ENCODE results near the gene MICU2.

Gene MICU2

DNA sequence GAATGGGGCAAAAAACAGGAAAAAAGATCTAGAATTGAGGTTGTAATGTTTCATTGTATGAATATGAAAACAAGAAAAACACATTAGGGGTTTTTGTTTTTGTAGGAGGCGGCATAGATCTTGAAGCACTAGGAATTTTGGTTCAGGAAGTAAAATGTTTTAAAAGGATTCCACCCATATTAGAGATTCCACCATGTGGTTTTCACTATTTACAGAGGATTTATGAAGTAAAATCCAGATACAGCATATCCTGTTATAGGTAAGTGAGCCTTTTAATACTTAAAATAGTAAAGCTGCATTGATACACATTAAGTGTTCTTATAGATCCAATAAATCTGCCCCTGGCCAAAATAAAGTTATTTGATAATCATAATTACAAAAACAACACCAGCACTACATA is 61.4 kb downstream of the MICU2 start:
- no peak for DNase-seq

DNA sequence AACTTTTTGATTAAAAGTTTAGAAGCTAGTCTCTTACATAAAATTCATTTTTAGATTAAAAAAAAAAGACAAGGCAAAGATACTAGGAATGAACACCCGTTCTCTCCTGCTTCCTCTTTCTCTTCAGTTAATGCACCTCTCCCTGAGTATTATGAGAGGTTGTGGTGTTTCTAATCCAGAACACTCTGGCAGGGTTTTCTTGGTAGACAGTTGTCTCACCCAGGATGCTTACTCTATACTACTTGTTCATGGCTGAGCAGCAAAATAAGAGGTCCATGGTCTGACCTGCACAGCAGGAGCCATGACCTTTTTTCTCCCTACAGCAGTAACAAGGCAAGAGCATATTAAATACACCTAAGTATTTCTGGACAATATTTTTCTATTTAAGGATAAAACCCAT is 62.0 kb downstream of the MICU2 start:
- DNase-seq = no peak

DNA sequence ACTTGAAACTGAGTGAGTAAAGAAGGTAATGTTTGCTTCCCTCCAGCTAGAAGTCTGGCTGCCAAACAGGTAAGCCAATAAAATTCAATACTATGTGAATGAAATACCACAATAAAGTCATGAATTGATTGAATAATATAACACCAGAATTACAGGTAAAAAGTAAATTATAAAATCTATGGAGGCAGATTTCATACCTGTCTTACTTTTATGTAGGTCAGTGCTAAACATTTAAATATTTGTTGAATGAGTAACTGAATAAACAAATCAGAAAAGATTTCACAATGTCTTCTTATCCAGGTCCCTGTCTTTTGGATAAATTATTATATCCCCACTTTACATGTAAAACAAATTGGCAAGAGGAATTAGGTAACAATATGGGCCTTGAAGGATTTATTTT is 62.7 kb downstream of the MICU2 start:
- no peak for DNase-seq

DNA sequence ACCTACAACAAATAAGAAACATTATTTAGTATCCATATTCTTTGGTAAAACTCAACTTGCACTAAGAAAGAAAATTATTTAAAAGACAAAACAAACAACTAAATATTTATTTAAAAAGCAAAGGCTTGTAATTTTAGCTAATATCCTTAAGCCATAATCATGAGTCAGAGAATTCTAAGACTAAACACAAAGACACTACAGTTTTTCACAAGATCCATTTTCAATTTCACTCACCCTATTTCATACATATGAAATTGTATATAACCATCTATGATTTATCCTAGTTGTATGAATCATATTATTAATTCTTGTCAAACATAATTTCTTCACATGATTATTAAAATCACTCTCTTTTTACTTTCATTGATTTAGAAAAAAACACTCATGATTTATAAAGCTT is 64.3 kb downstream of the MICU2 start:
- DNase-seq = no peak

DNA sequence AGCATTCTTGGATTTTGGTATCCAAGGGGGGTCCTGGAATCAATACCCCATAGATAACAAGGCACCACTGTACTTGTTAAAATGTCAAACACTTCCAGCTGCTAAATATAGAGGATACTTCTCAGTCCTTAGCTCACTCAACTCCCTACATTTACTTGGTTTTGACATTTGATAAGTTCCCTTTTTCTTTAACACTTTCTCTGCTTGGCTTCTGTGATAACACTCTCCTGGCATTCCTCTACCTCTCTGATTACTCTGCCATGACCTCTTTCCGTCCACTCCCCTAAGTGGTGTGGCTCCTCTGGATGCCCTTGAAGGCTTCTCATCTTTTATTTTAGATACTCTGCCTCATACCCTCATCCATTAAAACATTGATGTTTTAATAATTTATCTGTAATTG is 65.2 kb downstream of the MICU2 start:
- DNase-seq = no peak

DNA sequence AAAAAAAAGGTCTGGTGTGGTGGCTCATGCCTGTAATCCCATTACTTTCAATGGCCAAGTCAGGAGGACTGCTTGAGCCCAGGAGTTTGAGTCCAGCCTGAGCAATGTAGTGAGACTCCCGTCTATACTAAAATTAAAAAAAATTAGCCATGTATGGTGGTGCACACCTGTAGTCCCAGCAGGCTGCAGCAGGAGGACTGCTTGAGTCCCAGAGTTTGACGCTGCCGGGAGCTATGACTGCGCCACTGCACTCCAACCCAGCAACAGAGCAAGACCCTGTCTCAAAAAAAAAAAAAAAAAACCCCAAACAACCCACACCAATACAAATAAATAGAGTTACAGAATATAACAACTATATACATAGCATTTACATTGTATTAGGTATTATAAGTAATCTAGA is 65.7 kb downstream of the MICU2 start:
- DNase-seq = no peak

DNA sequence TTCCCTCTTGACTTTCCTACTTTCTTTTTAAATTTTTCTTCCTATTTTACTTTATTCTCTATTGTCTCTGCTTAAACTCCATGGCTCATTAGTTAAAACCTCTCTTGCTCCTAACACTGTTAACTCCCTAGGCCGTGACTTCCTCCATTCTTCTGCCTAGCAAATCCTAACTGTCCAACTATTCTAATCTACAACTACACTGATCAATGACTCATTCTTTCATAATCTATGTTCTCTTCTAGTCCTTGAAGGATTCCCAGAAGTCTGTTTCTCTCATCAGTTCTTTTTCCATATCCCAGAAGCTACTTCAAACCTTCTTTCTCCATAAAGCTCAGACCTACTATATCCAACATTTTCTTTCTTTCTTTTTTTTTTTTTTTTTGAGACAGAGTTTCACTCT is 66.9 kb downstream of the MICU2 start:
- no peak for DNase-seq

DNA sequence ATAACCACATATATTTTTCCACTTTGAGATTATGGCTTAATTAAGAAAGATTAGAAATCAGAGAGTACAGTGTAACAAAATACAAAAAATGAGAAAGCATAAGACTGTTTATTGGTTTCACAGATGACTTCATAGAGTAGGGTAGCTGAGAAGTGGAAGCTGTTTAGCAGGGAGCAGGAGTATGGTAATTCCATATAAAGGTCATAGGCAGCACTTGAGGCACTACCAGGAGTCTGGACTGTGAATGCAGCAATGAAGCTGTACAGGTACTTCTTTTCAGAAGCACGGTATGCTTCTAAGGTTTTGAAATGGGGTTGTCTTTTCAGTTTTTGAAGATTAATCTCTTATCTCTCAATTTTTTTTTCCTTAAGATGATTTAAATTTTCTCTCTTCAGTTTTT is 69.2 kb downstream of the MICU2 start:
- DNase-seq = no peak

DNA sequence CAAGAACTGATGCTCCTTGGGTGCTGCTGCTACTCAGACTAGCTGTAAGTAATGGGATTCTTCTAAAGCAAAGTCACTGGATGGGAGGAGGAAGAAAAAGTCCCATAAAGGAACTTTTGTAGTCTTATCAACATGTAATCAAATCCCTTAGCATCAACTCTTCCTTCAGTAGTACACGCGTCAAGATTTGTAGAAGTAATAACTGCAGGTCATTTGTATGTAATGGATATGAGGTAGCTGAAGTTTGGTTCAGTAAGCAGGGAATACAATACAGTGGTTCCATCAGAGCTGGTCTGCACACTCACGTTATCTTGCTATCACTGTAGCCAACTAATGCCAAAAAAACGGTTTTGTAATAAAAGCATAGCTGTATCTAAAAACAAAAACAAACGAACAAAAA is 72.5 kb downstream of the MICU2 start:
- no peak for DNase-seq

DNA sequence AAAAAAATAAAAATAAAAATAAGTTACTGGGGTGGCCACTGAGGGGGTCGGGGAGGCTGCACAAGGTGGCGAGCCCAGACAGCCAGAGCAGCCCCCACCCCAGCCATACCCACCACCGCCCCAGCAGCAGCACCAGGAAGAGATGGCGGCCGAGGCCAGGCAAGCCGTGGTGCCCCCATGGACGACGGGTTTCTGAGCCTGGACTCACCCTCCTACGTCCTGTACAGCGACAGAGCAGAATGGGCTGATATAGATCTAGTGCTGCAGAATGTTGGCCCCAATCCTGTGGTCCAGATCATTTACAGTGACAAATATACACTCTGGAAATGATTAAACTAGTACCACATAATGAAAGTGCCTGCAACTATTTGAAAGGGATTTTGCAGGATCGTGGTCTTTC is 73.3 kb downstream of the MICU2 start:
- no peak for DNase-seq

DNA sequence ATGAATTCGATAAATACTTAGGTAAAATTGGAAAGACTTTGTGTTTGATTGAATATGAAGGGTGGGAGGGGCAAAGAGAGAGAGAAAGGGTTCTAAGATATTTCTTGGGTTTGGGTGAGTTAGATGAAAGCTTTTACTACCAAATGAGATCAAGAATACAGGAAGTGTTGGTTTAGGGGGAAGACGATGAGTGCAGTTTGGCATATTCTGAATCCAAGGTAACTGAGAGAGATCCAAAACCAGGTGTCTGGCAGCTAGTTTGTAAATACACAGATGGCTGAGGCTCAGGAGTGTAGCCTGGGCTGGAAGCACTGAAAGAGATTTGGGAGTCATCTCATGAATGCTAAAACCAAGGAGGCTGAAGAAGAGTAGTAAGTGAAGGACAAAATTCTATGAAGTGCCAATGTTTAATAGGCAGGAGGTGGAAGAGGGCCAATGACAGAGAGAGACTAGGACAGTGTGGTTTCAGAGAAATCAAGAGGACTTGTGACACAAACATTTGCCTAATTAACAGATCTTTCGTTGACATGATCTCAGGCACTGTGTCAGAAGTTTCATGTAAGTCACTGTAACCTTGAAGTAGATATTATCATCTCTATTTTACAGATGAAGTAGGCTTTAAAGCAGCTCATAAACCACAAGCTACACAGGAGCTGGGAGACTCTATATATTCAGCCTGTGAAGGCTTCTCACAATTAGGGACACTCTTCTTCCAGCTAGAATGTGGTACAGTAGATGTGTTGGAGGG is 74.7 kb downstream of the MICU2 start:
- DNase-seq = no peak

DNA sequence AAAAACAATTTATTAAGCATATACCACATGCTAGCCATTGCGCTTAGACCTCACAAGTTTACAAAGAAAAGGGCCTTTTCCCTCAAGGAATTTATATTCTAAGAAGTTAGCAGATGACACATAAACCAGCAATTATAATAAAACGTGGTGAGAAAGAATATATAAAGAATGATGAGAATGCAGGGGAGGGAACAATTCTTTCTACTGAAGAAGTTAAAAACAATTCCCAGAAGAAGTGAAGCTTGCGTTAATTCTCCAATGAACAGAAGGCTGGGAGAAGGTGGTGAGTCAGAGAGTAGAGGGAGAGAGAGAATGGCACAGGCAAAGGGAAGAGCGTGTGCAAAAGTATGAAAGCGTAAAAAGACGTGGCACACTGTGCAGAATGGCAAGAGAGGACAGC is 75.4 kb downstream of the MICU2 start:
- no peak for DNase-seq

DNA sequence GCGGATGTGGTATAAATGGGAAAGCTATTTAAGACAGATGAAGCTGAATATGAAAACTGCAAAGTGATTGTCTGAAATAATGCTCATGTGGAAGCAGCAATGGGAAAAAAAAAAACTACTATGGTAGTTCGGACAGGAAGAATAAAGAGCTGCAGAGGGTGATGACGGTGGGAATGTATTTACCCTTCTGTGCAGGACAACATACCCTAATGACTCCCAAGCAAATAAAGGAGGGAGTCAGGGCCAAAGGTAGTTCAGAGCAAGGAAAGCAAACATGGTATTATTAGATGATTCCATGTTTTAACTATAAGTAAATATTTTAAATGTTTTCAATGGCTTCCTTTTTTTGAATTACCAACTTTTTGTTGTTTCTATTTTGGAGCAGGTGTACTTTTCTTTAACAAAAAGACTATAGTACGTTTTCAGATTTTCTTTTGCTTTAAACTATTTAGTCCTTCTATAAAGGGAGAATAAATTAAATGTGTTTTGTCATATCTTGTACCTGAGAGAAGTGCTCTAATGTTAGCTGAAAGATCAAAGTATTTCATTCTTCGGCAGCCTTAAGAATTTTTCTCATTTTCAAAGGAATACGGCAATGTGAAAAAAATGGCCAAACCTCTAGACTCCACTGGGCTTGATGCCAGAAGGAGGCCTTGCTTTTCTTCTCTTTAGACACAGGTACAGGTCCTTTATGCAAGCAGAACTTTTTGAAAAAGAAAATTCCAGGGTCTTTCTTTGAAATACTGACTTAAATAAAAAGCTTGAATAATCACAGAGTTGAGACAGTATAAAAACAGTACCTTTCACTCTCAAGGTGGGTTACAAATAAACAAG is 77.0 kb downstream of the MICU2 start:
- no peak for DNase-seq

DNA sequence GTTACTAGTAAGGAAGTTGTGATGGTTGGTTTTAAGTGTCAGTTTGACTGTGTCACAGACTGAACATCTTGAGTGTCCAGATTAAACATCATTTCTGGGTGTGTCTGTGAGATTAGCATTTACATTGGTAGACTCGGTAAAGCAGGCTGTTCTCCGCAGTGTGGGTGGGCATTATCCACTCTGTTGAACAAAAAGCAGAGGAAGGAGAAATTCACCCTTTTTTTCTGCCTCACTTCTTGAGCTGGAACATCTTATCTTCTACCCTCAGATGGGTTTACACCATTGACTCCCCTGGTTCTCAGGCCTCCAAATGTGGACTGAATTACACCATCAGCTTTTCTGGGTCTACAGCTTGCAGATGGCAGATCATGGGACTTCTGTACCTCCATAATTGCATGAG is 81.1 kb downstream of the MICU2 start:
- no peak for DNase-seq

DNA sequence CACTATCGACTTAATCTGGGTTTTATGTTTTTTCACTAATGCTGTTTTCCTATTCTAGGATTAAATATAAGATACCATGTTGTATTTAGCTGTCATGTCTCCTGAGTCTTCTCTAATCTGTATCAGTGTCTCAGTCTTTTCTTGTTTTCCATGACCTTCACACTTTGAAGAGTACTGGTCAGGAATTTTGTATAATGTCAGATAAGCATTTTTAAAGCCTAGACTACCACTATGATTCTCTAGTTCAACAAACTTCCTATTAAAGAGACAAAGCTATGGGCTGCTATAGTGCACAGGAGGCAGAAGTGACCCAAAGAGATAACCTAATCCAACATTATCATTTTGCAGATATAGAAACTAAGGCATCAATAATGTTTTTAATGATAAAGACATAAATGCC is 81.8 kb downstream of the MICU2 start:
- no peak for DNase-seq

DNA sequence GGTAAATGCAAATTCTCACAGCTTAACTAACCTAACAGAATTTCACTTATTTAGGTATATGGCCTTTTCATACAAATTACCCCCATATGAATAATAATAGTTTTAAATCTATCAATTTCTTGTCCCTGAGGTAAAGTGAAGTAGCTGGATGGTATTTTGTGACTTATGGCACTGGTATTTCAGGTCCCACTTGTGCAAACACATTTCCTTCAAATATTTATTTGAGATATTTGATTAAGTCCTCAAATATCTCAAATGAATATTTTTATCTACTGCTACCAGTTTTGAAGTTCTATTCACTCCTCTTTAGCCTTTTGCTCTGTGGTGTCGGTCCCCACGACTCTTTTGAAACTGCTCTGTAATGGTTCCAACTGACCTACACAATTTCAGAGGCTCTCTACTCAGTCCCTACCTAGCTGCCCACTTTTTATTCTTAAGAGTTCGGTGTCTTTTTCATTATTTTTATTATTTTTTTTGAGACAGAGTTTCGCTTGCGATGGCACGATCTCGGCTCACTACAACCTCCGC is 85.3 kb downstream of the MICU2 start:
- DNase-seq = no peak

DNA sequence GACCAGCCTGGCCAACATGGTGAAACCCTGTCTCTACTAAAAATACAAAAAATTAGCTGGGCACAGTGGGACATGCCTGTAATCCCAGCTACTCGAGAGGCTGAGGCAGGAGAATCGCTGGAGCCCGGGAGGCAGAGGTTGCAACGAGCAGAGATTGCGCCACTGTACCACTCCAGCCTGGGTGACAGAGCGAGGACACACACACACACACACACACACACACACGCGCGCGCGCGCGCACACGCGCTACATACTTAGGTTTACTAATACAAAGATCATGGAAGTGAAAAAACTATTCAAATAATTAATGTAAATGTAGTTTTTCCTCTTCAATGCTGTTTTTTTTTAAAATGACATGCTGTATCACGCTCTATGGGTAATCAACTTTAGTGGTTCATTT is 86.4 kb downstream of the MICU2 start:
- no peak for DNase-seq

DNA sequence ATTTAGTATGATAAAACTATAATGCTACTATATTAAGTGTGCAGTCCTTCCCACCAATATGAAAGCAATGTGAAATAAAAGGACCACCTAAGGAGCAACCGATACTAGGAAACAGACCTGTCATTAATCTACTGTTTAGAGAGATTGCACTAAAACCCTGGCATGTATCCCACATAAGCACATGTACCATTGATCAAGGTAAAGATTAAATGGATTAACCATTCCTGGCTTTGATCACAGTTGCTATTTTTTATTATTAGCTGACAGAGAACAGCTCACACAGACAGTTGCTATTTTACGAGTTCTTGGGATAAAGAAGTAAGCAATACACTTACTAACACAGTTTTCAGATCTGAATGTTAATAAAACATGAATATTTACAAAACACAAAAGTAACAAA is 87.2 kb downstream of the MICU2 start:
- DNase-seq = no peak

DNA sequence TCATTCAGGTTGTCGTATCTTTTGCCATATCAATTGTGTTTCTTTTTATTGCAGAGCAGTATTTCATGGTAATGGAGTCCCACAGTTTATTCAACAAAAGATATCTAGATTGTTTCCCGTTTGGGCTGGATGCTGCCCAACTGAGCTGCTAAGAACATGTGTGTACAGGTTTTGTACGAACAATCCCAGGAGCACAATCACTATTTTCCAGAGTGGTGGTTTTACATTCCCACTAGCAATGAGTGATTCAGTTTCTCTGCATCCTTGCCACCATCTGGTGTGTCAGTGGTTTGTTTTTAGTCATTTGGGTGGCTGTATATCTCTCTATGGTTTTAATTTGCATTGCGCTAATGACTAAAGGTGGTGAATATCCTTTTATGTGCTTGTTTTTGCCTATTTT is 92.1 kb downstream of the MICU2 start:
- DNase-seq = no peak

DNA sequence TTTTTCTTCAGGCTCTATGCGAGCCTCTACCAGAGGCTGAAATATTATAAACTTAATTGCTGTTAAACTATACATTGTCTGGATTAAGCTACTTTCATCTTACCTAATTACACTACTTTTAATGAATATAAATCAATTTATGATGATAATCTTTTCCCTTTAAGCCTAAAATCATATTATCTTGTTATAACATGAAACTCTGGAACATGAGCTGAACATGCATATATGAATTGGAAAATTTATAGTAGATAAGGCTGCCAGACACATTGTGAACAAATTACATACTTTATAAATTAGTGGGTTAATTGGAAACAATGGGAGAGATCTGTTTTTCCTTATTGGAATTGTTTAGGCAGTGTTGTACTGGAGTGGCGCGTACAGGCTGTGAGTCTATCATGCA is 99.6 kb downstream of the MICU2 start:
- DNase-seq = no peak

DNA sequence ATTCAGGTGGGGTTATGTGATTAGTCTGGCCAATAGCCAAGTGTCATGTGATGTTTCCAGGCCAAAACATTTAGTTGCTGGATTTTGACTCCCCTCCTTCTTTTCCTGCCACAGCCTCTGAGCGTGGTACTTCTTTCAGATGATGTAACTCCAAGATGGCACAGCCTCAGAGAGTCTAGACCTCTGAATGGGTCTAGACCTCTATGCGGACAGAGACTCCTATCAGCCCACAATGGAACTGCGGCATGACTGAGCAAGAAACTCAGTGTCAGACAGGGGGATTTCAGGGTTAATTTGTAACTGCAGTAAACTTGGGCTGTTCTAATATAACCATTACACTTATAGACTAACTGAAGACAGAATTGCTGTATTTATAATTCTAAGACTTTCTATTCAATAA is 102.3 kb downstream of the MICU2 start:
- no peak for DNase-seq

DNA sequence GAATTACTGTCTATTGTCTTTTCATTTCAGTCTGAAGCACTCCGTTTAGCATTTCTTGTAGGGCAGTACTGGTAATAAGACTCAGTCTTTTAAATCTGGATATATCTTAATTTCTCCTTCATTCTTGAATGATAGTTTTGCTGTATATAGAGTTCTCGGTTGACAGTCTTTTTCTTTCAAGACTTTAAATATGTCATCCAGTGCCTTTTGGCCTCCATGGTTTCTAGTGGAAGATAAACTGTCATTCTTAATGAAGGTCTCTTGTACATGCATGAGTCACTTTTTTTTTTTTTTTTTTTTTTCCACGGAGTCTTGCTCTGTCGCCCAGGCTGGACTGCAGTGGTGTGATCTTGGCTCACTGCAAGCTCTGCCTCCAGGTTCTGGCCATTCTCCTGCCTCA is 117.6 kb downstream of the MICU2 start:
- no peak for DNase-seq

DNA sequence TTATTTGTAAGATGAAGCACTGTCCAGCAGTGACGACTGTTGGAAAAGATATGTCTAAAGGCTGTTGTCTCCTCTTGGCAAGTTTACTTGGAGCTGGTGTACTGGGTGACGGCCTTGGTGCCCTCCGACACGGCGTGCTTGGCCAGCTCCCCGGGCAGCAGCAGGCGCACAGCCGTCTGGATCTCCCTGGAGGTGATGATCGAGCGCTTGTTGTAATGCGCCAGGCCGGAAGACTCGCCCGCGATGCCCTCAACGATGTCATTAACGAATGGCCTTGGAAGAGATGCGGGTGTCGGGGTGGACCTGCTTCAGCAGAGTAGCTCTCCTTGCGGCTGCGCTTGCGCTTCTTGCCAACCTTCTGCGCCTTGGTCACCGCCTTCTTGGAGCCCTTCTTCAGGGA is 120.2 kb downstream of the MICU2 start:
- DNase-seq = no peak

DNA sequence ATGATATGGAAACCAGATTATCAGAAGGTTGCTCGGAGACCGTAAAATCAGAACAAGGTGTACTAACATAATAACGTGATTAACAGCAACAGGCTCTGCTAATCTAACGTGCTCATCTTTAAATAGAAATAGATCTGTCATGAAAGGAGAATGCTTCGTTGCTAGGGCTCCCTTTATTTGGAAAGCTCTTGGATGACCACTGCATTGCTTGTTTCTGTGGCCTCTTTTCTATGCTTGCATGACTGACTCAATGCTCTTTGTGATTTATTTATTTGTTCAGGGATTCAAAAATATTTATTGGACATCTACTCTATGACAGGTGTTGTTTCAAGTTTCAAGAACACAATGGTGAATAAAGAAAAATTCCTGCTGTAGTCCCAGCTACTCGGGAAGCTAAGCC is 122.6 kb downstream of the MICU2 start:
- DNase-seq = no peak
